Spleen (tissue), 11 donors: ENCODE measurements around the gene PITX1. TPM values are rescaled to one million over a fixed set of nuclear protein-coding genes. Genes with fewer than 3 reads are reported as not detected.

ENCODE experiments used
- DNase-seq: peaks from one replicate; pipeline ENCODE4 v3.0.0-alpha.2; 2020
- H3K27ac ChIP-seq, 8 donors: fragments of 200-600 bp; sonication (generic) in 7 of 8; 1 replicate in 4 of 8; 2 replicates in 4 of 8; pipeline versions ENCODE4 v1.5.0 to v1.8.0; 2016 to 2021; ENCODE audit warnings: inconsistent platforms in 4 of 8, mild to moderate bottlenecking in 4 of 8, moderate library complexity in 1 of 8
- H3K27me3 ChIP-seq, 7 donors: fragments of 200-600 bp; sonication (generic) in 6 of 7; replicated peaks in 1 of 7; 1 replicate in 4 of 7; 2 replicates in 3 of 7; pipeline versions ENCODE4 v1.5.0 to v1.8.0; 2016 to 2021; ENCODE audit warnings: inconsistent platforms in 3 of 7, mild to moderate bottlenecking in 1 of 7
- H3K36me3 ChIP-seq, 6 donors: fragments of 200-600 bp; sonication (generic) in 5 of 6; 1 replicate in 4 of 6; 2 replicates in 2 of 6; pipeline versions ENCODE4 v1.5.0 to v1.8.0; 2016 to 2021; ENCODE audit warnings: inconsistent platforms in 2 of 6
- H3K4me1 ChIP-seq, 6 donors: fragments of 200-600 bp; sonication (generic) in 5 of 6; 1 replicate in 3 of 6; 2 replicates in 3 of 6; pipeline versions ENCODE4 v1.5.0 to v1.8.0; 2016 to 2021; ENCODE audit warnings: inconsistent platforms in 3 of 6
- H3K4me3 ChIP-seq, 8 donors: fragments of 200-600 bp; sonication (generic) in 7 of 8; 1 replicate in 4 of 8; 2 replicates in 4 of 8; pipeline versions ENCODE4 v1.5.0 to v1.8.0; 2016 to 2021; ENCODE audit warnings: inconsistent platforms in 4 of 8, mild to moderate bottlenecking in 4 of 8, moderate library complexity in 2 of 8
- H3K9me3 ChIP-seq, 8 donors: fragments of 200-600 bp; sonication (generic) in 7 of 8; 1 replicate in 4 of 8; 2 replicates in 4 of 8; pipeline versions ENCODE4 v1.5.0 to v1.8.0; 2016 to 2021; ENCODE audit warnings: inconsistent platforms in 4 of 8
- POLR2A ChIP-seq, 3 donors: fragments of 450-650 bp; IDR thresholded peaks; one replicate each; pipeline ENCODE4 v1.5.1; 2017; ENCODE audit warnings: antibody characterized with exemption in 3 of 3, mild to moderate bottlenecking in 1 of 3
- POLR2AphosphoS5 ChIP-seq, 3 donors: sonication (generic); formaldehyde crosslinking; IDR thresholded peaks; one replicate each; pipeline ENCODE4 v1.5.1; 2017; ENCODE audit warnings: antibody characterized with exemption in 3 of 3
- WGBS, 5 donors: extraction: QIAGEN DNeasy Blood & Tissue Kit in 3 of 5; methylation state at CpG; one replicate each; pipeline versions ENCODE4 v1.1.5 to v1.1.7; 2013 to 2018; 5-methylcytosine and 5-hydroxymethylcytosine counted together
- intact Hi-C: fragments of 100-400 bp; cut with DNase I; formaldehyde crosslinking; loops from one replicate; pipeline ENCODE4 v1.15.0; 2023; ENCODE audit warnings: low total_unique reads
- polyA plus RNA-seq, 3 donors: library from polyadenylated mRNA; stranded (reverse); fragments of 200-250 nt; gene quantifications; one replicate each; pipeline ENCODE4 v1.2.1, GENCODE V29; 2013
- total RNA-seq, 7 donors: library from RNA; depleted of rRNA in 3 of 7; stranded (reverse); fragments of >200 nt in 3 of 7; fragmentation: NEBNext Ultra II Directional in 4 of 7; extraction: Animal tissue kit (Norgen Biotek cat#: 25700) in 4 of 7; gene quantifications; one replicate each; pipeline versions ENCODE4 v1.1.0 to v1.2.1, GENCODE V29; 2016 to 2021
- TF ChIP-seq, protein P1 (sequence below), 11 experiments: fragments of 200-600 bp in 7 of 11; fragments of 450-650 bp in 4 of 11; sonication (generic) in 4 of 11; IDR thresholded peaks in 8 of 11; conservative IDR thresholded peaks in 3 of 11; 1 replicate in 7 of 11; 2 replicates in 4 of 11; pipeline versions ENCODE4 v1.4.0 to v1.8.0; 2016 to 2021; ENCODE audit warnings: antibody characterized with exemption in 11 of 11, inconsistent platforms in 4 of 11, mild to moderate bottlenecking in 1 of 11
- donor health status: healthy with polysubstance abuse.
- donor health status: DM: no; HTN: no; CAD: no; lungs with moderate emphysema.
- donor health status: DM: no; HTN: no; CAD: no.
- donor health status: Bipolar disorder and iron deficiency.
- donor health status: healthy.
- donor health status: DM: no; HTN: no; CAD: no.
- donor health status: DM: yes; HTN: yes; CAD: no.

Gene PITX1
- total and polyA plus RNA-seq, 10 donors: 0.04 to 0.98 (median 0.24) TPM; not detected in 6

DNA sequence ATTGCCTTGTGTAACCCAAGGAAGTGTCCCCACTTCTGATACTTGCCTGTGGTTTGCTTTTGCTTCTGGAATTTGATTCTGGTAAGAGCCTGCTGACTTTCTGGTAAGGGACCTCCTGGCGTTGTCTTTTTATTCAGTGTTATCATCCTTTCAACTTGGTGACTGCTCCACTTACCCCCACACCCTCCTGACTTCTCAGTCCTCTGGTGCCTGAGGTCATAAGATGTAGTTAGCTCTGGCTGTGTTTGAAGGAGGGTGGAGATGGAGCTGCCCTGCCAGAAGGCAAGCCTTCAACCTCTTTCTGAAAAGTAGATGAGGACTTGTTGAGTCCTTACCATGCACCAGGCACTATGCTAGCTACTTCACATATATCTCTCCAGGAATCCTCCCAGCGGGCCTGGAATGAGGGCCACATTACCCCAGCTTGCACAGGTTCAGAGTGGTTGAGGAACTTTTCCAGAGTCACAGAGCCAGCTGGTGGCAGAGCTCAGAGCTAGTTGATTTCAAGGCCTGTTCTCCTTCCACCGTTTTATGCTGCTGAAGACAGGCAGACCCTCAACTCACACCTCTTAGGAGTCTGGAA lies 45.2 kb upstream of the PITX1 start:
- TF ChIP-seq, protein P1, sequence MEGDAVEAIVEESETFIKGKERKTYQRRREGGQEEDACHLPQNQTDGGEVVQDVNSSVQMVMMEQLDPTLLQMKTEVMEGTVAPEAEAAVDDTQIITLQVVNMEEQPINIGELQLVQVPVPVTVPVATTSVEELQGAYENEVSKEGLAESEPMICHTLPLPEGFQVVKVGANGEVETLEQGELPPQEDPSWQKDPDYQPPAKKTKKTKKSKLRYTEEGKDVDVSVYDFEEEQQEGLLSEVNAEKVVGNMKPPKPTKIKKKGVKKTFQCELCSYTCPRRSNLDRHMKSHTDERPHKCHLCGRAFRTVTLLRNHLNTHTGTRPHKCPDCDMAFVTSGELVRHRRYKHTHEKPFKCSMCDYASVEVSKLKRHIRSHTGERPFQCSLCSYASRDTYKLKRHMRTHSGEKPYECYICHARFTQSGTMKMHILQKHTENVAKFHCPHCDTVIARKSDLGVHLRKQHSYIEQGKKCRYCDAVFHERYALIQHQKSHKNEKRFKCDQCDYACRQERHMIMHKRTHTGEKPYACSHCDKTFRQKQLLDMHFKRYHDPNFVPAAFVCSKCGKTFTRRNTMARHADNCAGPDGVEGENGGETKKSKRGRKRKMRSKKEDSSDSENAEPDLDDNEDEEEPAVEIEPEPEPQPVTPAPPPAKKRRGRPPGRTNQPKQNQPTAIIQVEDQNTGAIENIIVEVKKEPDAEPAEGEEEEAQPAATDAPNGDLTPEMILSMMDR (IDR thresholded peaks at IDR 0.05 in 8 of 11, conservative IDR thresholded peaks at IDR 0.05 in 3 of 11): no peak
- TF ChIP-seq POLR2AphosphoS5 (IDR thresholded peaks at IDR 0.05) (no peak), POLR2A (IDR thresholded peaks at IDR 0.05) (no peak)
- intact Hi-C loops: no loop called here
- Histone ChIP-seq H3K27me3 (peaks cover 0 to 17% (median 0%) of the 10 kb centered on the region in 7 donors), H3K9me3 (peaks cover 0 to 24% (median 17%) of the 10 kb centered on the region in 8 donors), H3K4me3 (no peak overlapping the region), H3K27ac (no peak overlapping the region), H3K36me3 (no peaks in the 10 kb centered on the region), H3K4me1 (no peaks in the 10 kb centered on the region)
- 79 to 86% (median 85%) methylated on average over 3 of the region's 3 CpGs for WGBS, 5 donors
- no peak for DNase-seq

DNA sequence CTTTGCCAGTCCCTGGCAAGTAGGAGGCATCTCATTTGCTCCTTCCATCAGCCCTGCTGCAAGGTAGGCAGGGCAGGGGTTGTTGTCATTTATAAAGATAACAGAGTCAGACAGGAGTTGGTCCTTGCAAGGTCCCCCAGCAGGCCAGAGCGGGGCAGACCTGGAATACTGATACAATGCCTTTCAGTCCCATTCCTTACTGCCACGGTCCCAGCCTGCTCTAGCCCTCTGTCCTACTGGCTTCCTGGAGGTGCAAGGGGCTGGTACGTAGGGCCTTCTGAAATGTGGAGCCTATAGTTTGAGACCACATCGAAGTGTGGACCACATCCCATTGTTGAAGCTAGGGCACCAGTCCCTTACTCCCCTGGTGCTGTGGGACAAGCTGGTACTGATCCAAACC lies 42.8 kb upstream of the PITX1 start:
- intact Hi-C loops: no loop called here
- 68 to 88% (median 74%) methylated on average over 4 of the region's 4 CpGs for WGBS, 5 donors
- peak; percentile 22 for DNase-seq
- no peak for TF ChIP-seq POLR2AphosphoS5 (IDR thresholded peaks at IDR 0.05)
- TF ChIP-seq, protein P1 (IDR thresholded peaks at IDR 0.05 in 8 of 11, conservative IDR thresholded peaks at IDR 0.05 in 3 of 11): no peak
- no peak for TF ChIP-seq POLR2A (IDR thresholded peaks at IDR 0.05)
- peaks cover 0 to 22% (median 0%) of the 10 kb centered on the region in 7 donors for H3K27me3 ChIP-seq
- H3K9me3 ChIP-seq: peaks cover 0 to 15% (median 10%) of the 10 kb centered on the region in 8 donors
- H3K4me1 ChIP-seq: no peaks in the 10 kb centered on the region
- H3K27ac ChIP-seq: no peak overlapping the region
- H3K36me3 ChIP-seq: no peaks in the 10 kb centered on the region
- H3K4me3 ChIP-seq: no peak overlapping the region

DNA sequence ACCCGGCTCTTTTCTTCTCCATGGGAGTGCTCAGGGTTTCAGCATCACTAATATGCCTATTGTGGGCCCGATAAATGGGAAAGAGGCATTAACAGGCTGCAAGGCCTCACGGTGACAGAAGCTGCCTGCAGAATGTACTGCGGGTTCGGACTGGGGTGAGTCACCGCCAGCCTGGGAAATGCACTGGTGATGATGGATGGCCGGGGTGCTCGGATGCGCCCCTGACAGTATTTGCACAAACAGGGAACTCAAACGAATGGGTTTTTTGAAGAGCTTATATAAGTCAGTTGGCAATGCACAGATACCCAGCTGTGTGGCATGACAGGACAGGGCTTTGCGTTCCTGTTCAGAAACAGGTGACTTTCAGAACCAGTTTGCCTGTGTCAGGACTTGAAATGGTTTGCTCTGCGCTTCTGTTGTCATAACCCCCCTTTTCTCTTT lies 42.0 kb upstream of the PITX1 start:
- Histone ChIP-seq H3K27me3 (peaks cover 0 to 29% (median 0%) of the 10 kb centered on the region in 7 donors), H3K9me3 (peaks cover 0 to 7% (median 3%) of the 10 kb centered on the region in 8 donors), H3K36me3 (no peaks in the 10 kb centered on the region), H3K4me1 (no peaks in the 10 kb centered on the region), H3K27ac (no peak overlapping the region), H3K4me3 (no peak overlapping the region)
- no peak for TF ChIP-seq POLR2AphosphoS5 (IDR thresholded peaks at IDR 0.05)
- TF ChIP-seq POLR2A (IDR thresholded peaks at IDR 0.05): no peak
- TF ChIP-seq, protein P1 (IDR thresholded peaks at IDR 0.05 in 8 of 11, conservative IDR thresholded peaks at IDR 0.05 in 3 of 11): no peak
- peak; percentile 32 for DNase-seq
- WGBS, 5 donors: 78 to 89% (median 85%) methylated on average over 12 of the region's 12 CpGs
- intact Hi-C loops: no loop called here

DNA sequence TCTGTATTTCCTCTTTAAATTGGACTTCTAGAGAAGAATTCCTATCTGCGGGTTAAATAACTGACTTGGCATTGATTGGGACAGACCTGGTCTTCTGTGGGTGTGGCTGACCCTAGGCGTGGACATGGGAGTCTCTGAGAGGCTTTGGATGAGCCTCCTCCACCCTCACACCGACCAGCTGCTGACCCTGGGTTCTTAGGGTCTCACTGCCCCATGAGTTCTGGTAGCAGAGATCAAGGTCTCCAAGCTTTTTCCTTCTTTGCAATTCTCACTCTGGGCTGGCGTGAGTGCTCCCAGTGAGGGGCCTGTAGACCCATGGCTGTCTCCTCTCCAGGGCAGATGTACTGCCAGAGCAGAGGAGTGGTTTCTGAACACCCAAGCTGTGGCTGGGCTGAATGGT lies 41.6 kb upstream of the PITX1 start:
- H3K4me1 ChIP-seq: no peaks in the 10 kb centered on the region
- H3K4me3 ChIP-seq: no peak overlapping the region
- H3K9me3 ChIP-seq: peaks cover 0 to 3% (median 0%) of the 10 kb centered on the region in 8 donors
- DNase-seq: peak; percentile 29
- 54 to 74% (median 63%) methylated on average over 4 of the region's 4 CpGs for WGBS, 5 donors
- no peak overlapping the region for H3K27ac ChIP-seq
- intact Hi-C loops: no loop called here
- TF ChIP-seq POLR2AphosphoS5 (IDR thresholded peaks at IDR 0.05) (no peak), POLR2A (IDR thresholded peaks at IDR 0.05) (no peak)
- TF ChIP-seq, protein P1 (IDR thresholded peaks at IDR 0.05 in 8 of 11, conservative IDR thresholded peaks at IDR 0.05 in 3 of 11): no peak
- H3K36me3 ChIP-seq: no peaks in the 10 kb centered on the region
- H3K27me3 ChIP-seq: peaks cover 0 to 31% (median 0%) of the 10 kb centered on the region in 7 donors
